B cell (primary cell): ENCODE measurements around the gene DNAJA3.

Experiments used
- EZH2 ChIP-seq: IDR thresholded peaks from 2 replicates; pipeline ENCODE4 v1.6.1; 2012; ENCODE audit warnings: borderline replicate concordance, low read depth, mild to moderate bottlenecking, moderate library complexity, low read length; ENCODE audit not compliant: insufficient read depth, poor library complexity, severe bottlenecking
- TF ChIP-seq, protein P1 (sequence below): fragments of 200-600 bp; IDR thresholded peaks from one replicate; pipeline ENCODE4 v1.8.0; 2022; ENCODE audit warnings: antibody characterized with exemption, mild to moderate bottlenecking

- TF ChIP-seq, protein P1, sequence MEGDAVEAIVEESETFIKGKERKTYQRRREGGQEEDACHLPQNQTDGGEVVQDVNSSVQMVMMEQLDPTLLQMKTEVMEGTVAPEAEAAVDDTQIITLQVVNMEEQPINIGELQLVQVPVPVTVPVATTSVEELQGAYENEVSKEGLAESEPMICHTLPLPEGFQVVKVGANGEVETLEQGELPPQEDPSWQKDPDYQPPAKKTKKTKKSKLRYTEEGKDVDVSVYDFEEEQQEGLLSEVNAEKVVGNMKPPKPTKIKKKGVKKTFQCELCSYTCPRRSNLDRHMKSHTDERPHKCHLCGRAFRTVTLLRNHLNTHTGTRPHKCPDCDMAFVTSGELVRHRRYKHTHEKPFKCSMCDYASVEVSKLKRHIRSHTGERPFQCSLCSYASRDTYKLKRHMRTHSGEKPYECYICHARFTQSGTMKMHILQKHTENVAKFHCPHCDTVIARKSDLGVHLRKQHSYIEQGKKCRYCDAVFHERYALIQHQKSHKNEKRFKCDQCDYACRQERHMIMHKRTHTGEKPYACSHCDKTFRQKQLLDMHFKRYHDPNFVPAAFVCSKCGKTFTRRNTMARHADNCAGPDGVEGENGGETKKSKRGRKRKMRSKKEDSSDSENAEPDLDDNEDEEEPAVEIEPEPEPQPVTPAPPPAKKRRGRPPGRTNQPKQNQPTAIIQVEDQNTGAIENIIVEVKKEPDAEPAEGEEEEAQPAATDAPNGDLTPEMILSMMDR, result no peak
- no peak for TF ChIP-seq EZH2
Observed at GRCh38 chr16:4465977-4466779, 40.5 kb downstream of the DNAJA3 start.
